ENCODE data around the gene THEM4. TPM values are rescaled to one million over a fixed set of nuclear protein-coding genes. Genes with fewer than 3 reads are reported as not detected.
"Not testable (repeated sequence)": the region's sequence is repeated elsewhere in the genome, so short reads cannot be mapped to it uniquely, and the experiment has no call there.

Gene THEM4
- total RNA-seq, 1 experiment from 2014 or later = 18.6 TPM

DNA sequence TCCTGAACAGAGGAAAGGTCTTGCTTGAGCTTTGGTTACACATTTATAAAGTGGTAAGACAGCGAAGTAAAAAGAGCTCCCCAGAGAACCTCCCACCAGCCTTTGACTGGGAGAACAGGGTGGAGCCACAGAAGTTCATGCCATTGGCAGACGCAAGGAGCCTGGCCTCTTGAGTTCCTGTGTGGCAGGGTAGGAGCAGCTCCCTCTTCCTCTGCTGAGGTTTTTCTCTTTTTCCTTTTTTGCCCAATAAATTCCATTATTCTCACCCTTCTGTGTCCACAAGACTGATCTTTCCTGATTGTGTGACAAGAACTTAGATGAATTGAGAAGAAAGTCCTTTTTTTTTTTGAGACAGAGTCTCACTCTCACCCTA, 4.3 kb downstream of the THEM4 start:
- no peak overlapping the region for H3K27ac Mint-ChIP-seq (ENCODE audit: unreplicated experiment)
- CTCF ChIA-PET = interaction anchor here (1.6 kb wide), 1 partner anchor 97 kb away, joined by 4 read pairs; no protein-coding TSS in a partner anchor
- no peak overlapping the region for H3K4me3 Mint-ChIP-seq (ENCODE audit: low read depth, unreplicated experiment)
- no peaks in the 10 kb centered on the region for H3K27me3 Mint-ChIP-seq (ENCODE audit: unreplicated experiment)
- no TSS peak for BruUV-seq (replicated peaks)
- intact Hi-C loops (cut with micrococcal nuclease; ENCODE audit: unreplicated experiment) = no loop called here
- H3K4me1 Mint-ChIP-seq (ENCODE audit: low read depth, unreplicated experiment) = peaks cover 19% of the 10 kb centered on the region
- peaks cover 30% of the 10 kb centered on the region for H3K36me3 Mint-ChIP-seq (ENCODE audit: insufficient read depth, unreplicated experiment)
- no peak for TF ChIP-seq CTCF (IDR thresholded peaks at IDR 0.05; ENCODE audit: unreplicated experiment)
- DNase-seq = no peak
- H3K9me3 Mint-ChIP-seq (ENCODE audit: low read depth, unreplicated experiment) = peaks cover 12% of the 10 kb centered on the region

DNA sequence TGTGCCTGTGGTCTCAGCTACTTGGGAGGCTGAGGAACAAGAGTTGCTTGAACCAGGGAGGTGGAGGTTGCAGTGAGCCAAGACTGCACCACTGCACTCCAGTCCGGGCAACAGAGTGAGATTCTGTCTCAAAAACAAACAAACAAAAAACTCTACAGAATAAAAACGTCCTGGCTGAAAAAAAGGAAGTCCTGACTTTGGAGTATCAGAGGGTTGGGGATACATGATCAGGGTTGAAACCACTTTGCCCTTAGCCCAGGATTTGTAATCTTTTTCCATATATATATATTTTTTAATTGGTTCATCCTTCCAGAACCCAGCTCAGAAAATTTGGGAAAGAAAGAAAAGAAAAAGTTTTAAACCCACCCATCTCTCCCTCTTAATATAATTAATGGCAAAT, 6.5 kb downstream of the THEM4 start:
- TF ChIP-seq CTCF (IDR thresholded peaks at IDR 0.05; ENCODE audit: unreplicated experiment) = no peak
- no TSS peak for BruUV-seq (replicated peaks)
- no peak overlapping the region for H3K27ac Mint-ChIP-seq (ENCODE audit: unreplicated experiment)
- H3K4me1 Mint-ChIP-seq (ENCODE audit: low read depth, unreplicated experiment) = peaks cover 41% of the 10 kb centered on the region
- H3K27me3 Mint-ChIP-seq (ENCODE audit: unreplicated experiment) = no peaks in the 10 kb centered on the region
- H3K9me3 Mint-ChIP-seq (ENCODE audit: low read depth, unreplicated experiment) = peaks cover 14% of the 10 kb centered on the region
- CTCF ChIA-PET = no interaction called here
- DNase-seq = no peak
- H3K36me3 Mint-ChIP-seq (ENCODE audit: insufficient read depth, unreplicated experiment) = peaks cover 9% of the 10 kb centered on the region
- intact Hi-C loops (cut with micrococcal nuclease; ENCODE audit: unreplicated experiment) = no loop called here
- no peak overlapping the region for H3K4me3 Mint-ChIP-seq (ENCODE audit: low read depth, unreplicated experiment)

GRCh38 chr1:151900804-151901203, 8.5 kb downstream of the THEM4 start:
- H3K27me3 Mint-ChIP-seq (ENCODE audit: unreplicated experiment); H3K27ac Mint-ChIP-seq (ENCODE audit: unreplicated experiment); BruUV-seq (replicated peaks); intact Hi-C loops (cut with micrococcal nuclease; ENCODE audit: unreplicated experiment); H3K4me3 Mint-ChIP-seq (ENCODE audit: low read depth, unreplicated experiment); CTCF ChIA-PET; DNase-seq; H3K36me3 Mint-ChIP-seq (ENCODE audit: insufficient read depth, unreplicated experiment): not testable (repeated sequence)
- peaks cover 46% of the 10 kb centered on the region for H3K4me1 Mint-ChIP-seq (ENCODE audit: low read depth, unreplicated experiment)
- H3K9me3 Mint-ChIP-seq (ENCODE audit: low read depth, unreplicated experiment) = peaks cover 14% of the 10 kb centered on the region

DNA sequence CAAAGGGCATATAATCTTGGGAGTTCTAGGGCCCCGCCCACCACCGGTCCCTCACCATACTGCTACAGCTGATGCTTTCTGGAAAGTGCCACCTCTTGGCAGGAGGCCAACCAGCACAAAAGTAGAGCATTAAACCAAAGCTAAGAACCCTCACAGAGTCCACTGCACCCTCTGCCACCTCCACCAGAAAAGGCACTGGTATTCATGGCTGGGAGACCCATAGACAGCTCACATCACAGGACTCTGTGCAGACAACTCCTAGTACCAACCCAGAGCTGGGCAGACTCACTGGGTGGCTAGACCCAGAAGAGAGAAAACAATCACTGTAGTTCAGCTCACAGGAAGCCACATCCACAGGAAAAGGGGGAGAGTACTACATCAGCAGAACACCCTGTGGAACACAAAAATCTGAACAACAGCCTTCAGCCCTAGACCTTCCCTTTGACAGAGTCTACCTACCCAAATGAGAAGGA, 10.8 kb downstream of the THEM4 start:
- CTCF ChIA-PET = interaction anchor here (1.3 to 2.2 kb wide), 2 partner anchors 10 to 136 kb away, joined by 3 to 8 read pairs; partner anchors contain the start of gene THEM4
- peak; percentile 48 for DNase-seq
- Mint-ChIP-seq H3K36me3 (ENCODE audit: insufficient read depth, unreplicated experiment) (peaks cover under 1% of the 10 kb centered on the region), H3K4me1 (ENCODE audit: low read depth, unreplicated experiment) (peaks cover 31% of the 10 kb centered on the region), H3K27me3 (ENCODE audit: unreplicated experiment) (no peaks in the 10 kb centered on the region), H3K4me3 (ENCODE audit: low read depth, unreplicated experiment) (peak overlapping the region; percentile 29), H3K27ac (ENCODE audit: unreplicated experiment) (peak overlapping the region; percentile 68), H3K9me3 (ENCODE audit: low read depth, unreplicated experiment) (peaks cover 10% of the 10 kb centered on the region)
- intact Hi-C loops (cut with micrococcal nuclease; ENCODE audit: unreplicated experiment) = no loop called here
- no peak for TF ChIP-seq CTCF (IDR thresholded peaks at IDR 0.05; ENCODE audit: unreplicated experiment)
- no TSS peak for BruUV-seq (replicated peaks)

DNA sequence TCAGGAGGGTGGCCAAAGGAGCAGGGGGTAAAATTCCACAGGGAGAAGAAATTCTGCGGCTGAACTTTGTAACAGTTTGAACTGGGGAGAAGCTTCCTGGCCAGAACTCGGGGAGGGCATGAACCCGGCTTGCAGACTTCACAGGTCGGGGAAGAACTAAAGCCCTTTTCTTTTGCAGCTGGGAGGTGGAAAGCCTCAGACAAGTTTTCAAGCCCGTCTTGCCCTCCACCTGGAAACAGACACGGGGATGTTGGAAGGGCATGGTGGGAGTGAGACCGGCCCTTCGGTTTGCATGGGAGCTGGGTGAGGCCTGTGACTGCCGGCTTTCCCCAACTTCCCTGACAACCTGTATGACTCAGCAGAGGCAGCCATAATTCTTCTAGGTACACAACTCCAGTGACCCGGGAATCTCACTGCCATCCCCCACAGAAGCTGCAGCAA, 11.3 kb downstream of the THEM4 start:
- CTCF ChIA-PET = interaction anchor here (0.6 to 2.2 kb wide), 4 partner anchors 11 to 136 kb away, joined by 3 to 8 read pairs (median 4); partner anchors contain the start of gene THEM4
- TF ChIP-seq CTCF (IDR thresholded peaks at IDR 0.05; ENCODE audit: unreplicated experiment) = no peak
- Mint-ChIP-seq H3K27ac (ENCODE audit: unreplicated experiment) (peak overlapping the region; percentile 68), H3K4me3 (ENCODE audit: low read depth, unreplicated experiment) (peak overlapping the region; percentile 29), H3K9me3 (ENCODE audit: low read depth, unreplicated experiment) (peaks cover 10% of the 10 kb centered on the region), H3K27me3 (ENCODE audit: unreplicated experiment) (no peaks in the 10 kb centered on the region), H3K36me3 (ENCODE audit: insufficient read depth, unreplicated experiment) (peaks cover 6% of the 10 kb centered on the region), H3K4me1 (ENCODE audit: low read depth, unreplicated experiment) (peaks cover 31% of the 10 kb centered on the region)
- peak; percentile 6 for DNase-seq
- intact Hi-C loops (cut with micrococcal nuclease; ENCODE audit: unreplicated experiment) = no loop called here
- no TSS peak for BruUV-seq (replicated peaks)
